Activated T-helper 1 cell treated with Interleukin-2 at 50 U/mL for 16 hours (primary cell): ENCODE data around the gene SMTN.
A peak's percentile ranks its signal among the peaks of the same experiment; 100 is the strongest.
"Not testable (repeated sequence)": the region's sequence is repeated elsewhere in the genome, so short reads cannot be mapped to it uniquely, and the experiment has no call there.

Experiments used
- DNase-seq: peaks from one replicate; pipeline ENCODE4 v3.0.0-alpha.2; 2020; ENCODE audit warnings: low read depth

SMTN gene

GRCh38 chr22:31104869-31105268 lies 23.8 kb downstream of the SMTN start:
- DNase-seq = no peak

- no peak for DNase-seq
These were observed 24.3 kb downstream of the SMTN start for GRCh38 chr22:31105282-31105929.

- DNase-seq = no peak
These were observed 25.0 kb downstream of the SMTN start for GRCh38 chr22:31106001-31106571.

- no peak for DNase-seq
These were observed 25.6 kb downstream of the SMTN start for GRCh38 chr22:31106731-31107177.

GRCh38 chr22:31107178-31107893 lies 26.2 kb downstream of the SMTN start, which contains the start of gene SELENOM:
Gene SELENOM, minus strand, starts transcription at chr22:31107568. Its CDS starts 63 bp downstream, at chr22:31107505.
- peak; percentile 81 for DNase-seq

GRCh38 chr22:31107894-31108218 lies 26.7 kb downstream of the SMTN start:
- DNase-seq = no peak

- not testable (repeated sequence) for DNase-seq
These were observed 31.5 kb downstream of the SMTN start for GRCh38 chr22:31112547-31113091.

GRCh38 chr22:31118046-31118820 lies 37.1 kb downstream of the SMTN start:
- DNase-seq = no peak

GRCh38 chr22:31119026-31119717 lies 38.1 kb downstream of the SMTN start:
- DNase-seq = no peak

GRCh38 chr22:31120230-31120629 lies 39.1 kb downstream of the SMTN start:
- DNase-seq = no peak

- no peak for DNase-seq
These were observed 39.5 kb downstream of the SMTN start for GRCh38 chr22:31120642-31121041.

GRCh38 chr22:31121403-31121802 lies 40.3 kb downstream of the SMTN start:
- DNase-seq = no peak

GRCh38 chr22:31122196-31122531 lies 41.0 kb downstream of the SMTN start:
- DNase-seq = no peak

- no peak for DNase-seq
These were observed 41.6 kb downstream of the SMTN start, which contains the start of gene INPP5J for GRCh38 chr22:31122532-31123291. Gene INPP5J, plus strand, starts transcription at chr22:31122966. Its CDS starts 49 bp downstream, at chr22:31123015.

GRCh38 chr22:31123292-31123602 lies 42.1 kb downstream of the SMTN start:
- no peak for DNase-seq

GRCh38 chr22:31124290-31124689 lies 43.2 kb downstream of the SMTN start:
- DNase-seq = no peak

- DNase-seq = no peak
These were observed 43.8 kb downstream of the SMTN start for GRCh38 chr22:31124811-31125465.

GRCh38 chr22:31125521-31126117 lies 44.5 kb downstream of the SMTN start:
- no peak for DNase-seq

- no peak for DNase-seq
These were observed 45.2 kb downstream of the SMTN start for GRCh38 chr22:31126128-31126868.

- no peak for DNase-seq
These were observed 45.7 kb downstream of the SMTN start for GRCh38 chr22:31126869-31127175.
